Right kidney (tissue), 1 donor: ENCODE results near the gene NRG2.

ENCODE experiments used
- DNase-seq: peaks from one replicate; pipeline ENCODE4 v3.0.0-alpha.2; 2016

The NRG2 gene

DNA sequence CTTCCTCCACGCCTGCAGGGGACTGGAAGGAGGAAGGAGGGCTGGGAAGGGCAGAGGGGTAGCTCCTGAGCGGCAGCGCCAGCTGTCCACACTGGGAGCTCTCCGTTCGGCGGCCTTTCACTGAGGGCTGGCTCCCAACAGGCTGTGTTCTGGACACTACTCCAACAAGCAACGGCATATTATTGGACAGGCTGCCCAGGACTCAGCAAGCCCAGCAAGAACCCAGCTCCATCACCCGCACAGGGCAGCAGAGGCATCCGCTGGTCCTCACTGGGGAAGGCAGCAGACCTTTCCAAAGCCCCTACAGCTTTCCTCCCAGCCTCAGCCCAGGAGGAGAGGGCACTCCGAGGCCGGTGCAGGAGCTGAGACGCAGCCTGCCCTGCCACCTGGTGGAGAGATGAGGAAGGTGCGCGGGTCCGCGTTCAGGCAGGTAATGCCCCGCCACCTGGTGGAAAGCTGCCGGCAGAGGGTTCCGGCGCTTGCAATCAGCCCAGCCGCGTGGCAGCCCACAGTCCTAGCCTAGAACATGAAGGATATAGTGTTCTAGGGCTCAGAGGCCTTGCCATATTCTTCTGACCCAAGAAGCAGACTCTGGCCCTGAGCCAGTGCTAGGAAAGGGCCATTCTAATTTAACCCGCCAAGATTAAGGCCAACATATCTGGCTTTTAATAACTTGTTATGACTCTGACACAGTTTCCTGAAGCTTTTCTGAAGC is 74.4 kb downstream of the NRG2 start:
- peak; percentile 83 for DNase-seq

- DNase-seq: no peak
Measured at GRCh38 chr5:139967353-139967752, 75.7 kb downstream of the NRG2 start.

DNA sequence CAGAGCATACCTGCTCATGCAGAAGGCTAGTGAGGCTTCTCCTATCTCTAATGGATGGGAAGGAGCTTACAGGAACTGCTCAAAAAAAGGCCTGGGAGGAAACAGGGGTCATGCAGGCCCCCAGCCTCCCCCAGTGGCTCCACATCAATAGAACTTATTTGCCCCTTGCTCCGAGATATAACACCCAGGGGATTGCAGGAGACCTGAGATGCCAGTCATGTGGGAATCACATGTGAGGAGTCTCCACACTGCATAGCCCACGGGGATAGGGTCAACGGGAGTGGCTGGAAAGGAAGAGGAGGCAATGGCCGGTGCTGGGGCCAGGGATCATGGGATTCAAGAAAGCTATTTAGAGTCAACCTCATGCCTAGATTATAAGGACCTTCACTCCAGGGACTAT is 76.2 kb downstream of the NRG2 start:
- no peak for DNase-seq

- DNase-seq: no peak
Measured at GRCh38 chr5:139964994-139965565, 78.0 kb downstream of the NRG2 start.

GRCh38 chr5:139964266-139964993 is 78.7 kb downstream of the NRG2 start:
- DNase-seq: no peak

DNA sequence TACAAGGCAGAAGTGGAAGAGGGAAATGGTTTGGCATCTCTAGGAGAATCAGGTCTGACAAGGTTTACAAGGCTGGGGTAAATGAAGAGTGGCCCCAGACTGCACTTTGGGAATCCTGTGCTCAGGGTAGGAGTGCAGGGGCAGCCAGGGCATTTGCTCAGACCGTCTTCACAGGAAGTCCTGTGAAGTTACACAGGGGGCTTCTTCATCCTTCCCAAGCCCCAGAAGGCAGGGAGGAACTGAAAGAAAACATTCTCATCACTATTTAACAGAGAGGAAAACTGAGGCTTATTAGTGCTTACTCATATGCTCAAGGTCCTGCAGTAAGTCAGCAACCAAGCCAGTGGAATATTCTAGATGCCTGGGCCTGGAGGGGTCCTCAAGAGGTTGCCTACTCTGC is 80.7 kb downstream of the NRG2 start:
- DNase-seq: no peak

DNA sequence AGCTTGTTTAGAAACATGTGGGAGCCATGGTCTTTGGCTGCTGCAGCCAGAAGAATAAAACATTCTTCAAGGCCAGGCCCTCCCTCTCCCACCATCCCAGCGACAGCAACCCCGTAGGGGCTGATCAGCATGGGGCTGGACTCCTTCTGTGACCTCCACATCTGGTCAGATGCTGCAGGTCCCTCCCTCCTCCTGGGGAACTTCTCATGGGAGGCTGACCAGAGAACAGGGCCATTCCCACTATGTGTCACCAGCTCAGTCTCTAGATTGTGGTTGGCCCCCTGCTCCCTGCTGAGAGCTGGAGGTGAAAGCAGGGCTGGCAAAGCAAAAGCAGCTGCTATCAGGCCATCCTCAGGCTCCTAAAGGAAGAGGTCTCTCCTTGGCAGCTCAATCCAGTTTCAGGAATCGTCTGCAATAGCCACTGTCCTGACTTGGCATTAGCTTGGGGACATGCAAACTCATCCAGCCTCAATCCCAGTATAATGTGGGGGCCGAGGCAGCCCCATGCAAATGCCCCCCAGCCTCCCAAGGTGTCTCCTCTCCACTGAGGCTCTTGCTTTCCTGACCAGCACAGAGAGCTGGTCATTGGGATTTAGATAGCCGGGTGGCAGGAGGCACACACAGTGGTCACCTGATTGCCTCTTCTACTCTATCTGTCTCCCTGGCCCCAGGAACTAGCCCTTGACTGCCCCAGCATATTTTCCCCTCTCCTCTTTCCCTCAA is 81.5 kb downstream of the NRG2 start:
- DNase-seq: no peak

DNA sequence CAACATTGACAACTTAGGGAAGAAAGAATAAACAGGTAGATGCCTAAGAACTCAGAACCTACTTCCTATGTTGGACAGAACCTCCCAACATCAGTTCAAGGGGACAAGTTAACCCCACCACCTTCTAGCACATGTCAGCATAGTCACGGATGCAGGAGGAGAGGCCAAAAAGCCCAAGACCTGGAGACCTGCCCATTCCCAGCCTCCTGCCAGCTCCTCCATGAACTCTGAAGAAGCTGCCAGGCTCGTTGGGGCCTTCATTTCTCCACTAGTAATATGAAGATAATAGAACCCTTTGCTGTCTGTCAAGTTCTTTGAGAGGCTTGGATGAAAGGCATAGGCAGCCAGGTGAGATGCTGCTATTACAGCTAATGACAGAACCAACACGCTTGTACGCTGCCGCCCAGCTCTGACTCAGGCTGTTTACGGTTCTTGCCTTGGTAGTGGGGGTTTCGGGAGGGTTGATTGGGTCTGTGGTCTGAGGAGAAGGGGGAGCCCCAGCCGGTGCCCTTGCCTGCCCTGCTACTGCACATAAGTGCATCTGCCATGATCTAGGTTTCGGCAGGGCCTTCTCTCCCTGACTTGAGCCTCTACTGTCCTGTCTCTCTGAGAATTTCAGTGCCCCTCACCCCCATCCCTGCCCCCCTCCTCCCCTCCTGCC is 82.2 kb downstream of the NRG2 start:
- DNase-seq: no peak

- DNase-seq: no peak
Measured at GRCh38 chr5:139958432-139959148, 84.5 kb downstream of the NRG2 start.

DNA sequence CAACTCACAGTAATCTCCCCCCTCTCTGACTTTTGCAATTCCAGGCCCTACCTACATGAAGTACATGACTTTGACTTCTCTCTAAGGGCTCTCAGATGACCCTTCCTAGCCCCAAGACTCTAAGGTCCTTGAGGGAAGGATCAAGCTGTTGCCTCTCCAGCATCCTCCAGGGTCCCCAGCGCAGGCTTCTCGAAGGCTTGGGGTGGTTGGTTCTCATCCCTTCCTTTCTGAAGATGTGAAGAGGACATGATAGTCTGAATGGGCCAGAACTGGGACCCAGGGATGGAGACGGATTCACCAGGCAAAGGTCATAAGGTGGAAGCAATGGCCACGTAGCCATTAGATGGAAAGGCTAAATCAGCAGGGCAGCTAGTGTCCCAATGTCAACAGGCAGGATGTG is 86.8 kb downstream of the NRG2 start:
- DNase-seq: no peak

DNA sequence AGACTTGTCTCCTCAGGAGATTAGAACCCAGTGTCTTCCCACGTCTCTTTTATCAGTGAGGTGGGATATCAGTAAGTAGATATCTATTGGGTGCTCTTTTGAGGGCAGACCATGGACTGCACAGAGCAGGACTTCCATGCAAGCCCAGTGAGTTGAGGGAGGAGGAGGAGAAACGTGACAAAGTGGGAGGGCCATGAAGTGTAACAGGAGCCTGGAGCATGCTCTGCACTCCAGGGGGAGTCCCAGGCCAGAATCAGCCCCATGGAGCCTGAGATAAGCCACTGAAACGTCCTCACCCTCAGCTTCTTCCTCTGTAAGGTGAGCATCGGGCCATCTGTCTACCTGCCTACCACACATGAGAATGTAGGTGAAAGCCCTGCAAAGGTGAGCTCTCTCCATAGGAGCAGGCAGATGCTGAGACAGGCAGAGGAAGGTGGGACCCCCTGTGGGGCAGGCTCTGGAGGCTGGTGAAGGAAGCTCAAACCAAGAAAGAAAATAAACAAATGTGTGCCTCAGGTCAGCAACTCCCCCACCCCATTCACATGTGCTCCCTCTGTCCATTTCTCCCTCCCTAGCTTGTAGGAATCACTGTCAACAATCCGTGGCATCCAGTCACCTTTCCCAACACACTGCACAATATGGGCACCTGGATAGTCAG is 87.4 kb downstream of the NRG2 start:
- no peak for DNase-seq

- no peak for DNase-seq
Measured at GRCh38 chr5:139955053-139955605, 88.0 kb downstream of the NRG2 start.

- DNase-seq: no peak
Measured at GRCh38 chr5:139954462-139954861, 88.6 kb downstream of the NRG2 start.

DNA sequence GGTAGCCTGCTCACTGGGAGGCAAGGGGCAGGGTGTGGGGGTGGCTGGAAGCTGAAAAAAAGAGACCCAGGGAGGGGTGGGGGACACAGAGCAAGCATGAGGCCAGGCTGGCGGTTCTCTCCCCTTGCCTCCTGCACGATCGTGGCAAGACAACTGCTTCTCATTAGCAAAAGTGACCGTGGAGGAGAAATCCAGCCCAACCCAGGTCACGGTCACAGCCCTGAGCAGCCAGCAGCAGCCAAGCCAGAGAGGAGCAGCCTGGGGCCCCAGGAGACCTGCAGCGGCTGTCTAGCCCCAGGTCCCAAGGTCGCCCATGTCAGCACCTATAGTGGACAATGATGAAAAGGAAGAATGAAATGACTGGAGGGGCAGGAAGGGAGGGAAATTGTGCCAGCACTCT is 89.1 kb downstream of the NRG2 start:
- DNase-seq: no peak

- no peak for DNase-seq
Measured at GRCh38 chr5:139952574-139952973, 90.5 kb downstream of the NRG2 start.

DNA sequence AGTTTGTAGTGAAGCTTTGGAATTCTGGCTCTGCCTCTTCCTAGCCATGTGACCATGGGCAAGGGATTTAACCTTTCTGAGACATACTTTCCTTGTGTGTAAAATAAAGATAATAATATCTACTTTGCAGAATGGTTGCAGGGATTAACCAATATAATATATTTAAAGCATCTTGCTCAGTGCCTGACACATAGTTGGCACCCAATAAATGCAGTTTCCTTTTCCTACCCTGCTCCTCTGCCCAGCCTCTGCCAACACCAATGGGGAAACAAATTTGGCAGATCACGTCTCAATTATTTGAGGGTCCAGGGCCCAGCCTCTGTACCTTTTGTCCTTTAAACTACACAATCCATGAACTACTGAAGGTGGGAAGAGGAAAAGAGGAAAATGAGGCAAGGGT is 91.1 kb downstream of the NRG2 start:
- DNase-seq: no peak

DNA sequence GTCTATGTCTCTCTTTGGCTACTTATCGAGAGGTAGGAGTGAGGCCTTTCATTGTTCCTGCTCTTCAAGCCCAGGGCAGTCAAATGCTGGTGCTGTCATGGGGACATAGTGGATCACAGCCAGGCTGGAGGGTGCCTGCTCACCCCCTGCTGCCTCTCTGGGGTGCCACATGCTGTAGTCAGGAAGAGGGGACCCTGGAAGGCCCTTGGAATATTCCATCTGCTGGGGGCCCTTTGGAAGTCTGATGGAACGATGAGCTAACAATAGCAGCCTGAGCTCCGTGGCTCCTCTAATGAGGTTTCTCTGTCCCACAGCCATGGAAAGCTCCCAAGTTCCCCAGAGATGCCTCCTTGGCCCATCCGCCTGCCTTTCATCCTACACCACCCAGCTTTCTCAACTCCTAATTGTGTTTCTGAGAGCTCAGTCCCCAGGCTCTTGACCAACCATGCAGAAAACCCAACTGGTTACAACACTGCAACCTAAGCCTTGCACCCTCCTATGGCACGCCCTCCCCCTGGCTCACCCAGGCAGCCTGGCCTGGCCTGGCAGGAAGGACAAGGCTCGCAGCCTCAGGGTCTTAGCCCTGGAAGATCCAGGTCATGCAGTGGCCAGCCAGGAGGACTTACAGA is 91.7 kb downstream of the NRG2 start:
- no peak for DNase-seq

GRCh38 chr5:139950436-139950835 is 92.7 kb downstream of the NRG2 start:
- no peak for DNase-seq

- no peak for DNase-seq
Measured at GRCh38 chr5:139949710-139950109, 93.4 kb downstream of the NRG2 start.

- no peak for DNase-seq
Measured at GRCh38 chr5:139947727-139948126, 95.4 kb downstream of the NRG2 start.

DNA sequence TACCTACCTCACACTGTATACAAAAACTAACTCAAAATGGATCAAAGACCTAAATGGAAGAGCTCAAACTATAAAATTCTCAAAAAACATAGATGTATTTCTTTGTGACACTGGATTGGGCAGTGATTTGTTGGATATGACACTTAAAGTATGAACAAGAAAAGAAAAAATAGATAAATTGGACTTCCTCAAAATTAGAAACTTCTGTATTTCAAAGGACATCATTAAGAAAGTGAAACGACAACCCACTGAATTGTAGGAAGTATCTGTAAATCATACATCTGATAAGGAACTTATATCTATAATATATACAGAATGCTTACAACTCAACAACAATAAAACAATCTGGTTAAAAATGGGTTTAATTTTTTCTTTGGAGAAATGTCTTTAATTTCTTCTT is 96.7 kb downstream of the NRG2 start:
- no peak for DNase-seq
